Epithelial cell of alveolus of lung (primary cell): Measurements from ENCODE around the gene FBXO40. TPM values are rescaled to one million over a fixed set of nuclear protein-coding genes. Genes with fewer than 3 reads are reported as not detected.

ENCODE experiments used
- total RNA-seq: library from RNA; depleted of rRNA; stranded (reverse); fragments of >200 nt; gene quantifications from 2 replicates; pipeline ENCODE4 v1.2.1, GENCODE V29; 2015

Gene FBXO40, protein sequence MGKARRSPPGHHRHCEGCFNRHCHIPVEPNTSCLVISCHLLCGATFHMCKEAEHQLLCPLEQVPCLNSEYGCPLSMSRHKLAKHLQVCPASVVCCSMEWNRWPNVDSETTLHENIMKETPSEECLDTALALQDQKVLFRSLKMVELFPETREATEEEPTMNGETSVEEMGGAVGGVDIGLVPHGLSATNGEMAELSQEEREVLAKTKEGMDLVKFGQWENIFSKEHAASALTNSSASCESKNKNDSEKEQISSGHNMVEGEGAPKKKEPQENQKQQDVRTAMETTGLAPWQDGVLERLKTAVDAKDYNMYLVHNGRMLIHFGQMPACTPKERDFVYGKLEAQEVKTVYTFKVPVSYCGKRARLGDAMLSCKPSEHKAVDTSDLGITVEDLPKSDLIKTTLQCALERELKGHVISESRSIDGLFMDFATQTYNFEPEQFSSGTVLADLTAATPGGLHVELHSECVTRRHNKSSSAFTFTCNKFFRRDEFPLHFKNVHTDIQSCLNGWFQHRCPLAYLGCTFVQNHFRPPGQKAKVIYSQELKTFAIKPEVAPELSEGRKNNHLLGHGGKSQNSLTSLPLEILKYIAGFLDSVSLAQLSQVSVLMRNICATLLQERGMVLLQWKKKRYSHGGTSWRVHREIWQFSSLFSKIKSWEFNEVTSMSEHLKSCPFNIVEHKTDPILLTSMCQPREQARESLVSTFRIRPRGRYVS
- not detected in 2 replicates for total RNA-seq

DNA sequence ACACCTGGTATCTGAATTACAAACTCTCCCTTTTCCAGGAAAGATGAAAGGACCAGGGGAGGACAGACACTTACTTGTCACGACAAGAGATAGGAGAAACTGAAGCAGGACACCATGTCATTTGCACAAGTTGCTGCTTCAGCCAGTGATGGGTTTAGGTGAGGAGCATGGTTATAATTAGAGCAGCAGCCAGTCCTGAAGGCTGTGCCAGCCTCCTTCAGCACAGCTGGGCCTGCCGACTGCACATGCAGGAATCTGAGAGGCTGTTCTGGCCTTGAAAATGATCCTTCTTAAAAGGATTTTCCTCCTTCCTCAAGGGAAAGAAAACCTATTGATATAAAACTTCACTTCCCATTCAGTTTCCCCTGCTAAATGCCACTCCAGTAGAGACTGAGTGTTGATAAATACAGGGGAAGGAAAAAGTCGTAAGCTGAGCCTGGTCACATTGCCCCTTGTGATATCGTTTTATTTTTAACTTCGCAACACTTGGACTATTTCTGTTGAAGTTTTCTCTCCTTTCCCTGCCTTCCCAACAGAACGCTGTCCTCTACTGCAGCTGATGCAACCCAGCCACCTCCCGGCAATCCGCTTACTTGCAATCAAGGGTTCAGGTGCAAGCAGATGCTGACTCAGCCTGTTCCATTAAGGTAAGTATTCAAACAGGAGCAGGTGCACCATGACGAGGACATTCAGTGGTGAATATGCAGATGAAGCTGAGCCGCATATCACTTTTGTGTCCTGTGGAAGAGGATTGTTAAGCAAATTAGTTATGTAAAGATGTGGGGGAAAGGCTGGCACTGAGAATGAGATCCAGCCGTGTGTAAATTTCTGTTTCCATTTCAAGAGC lies at the start of gene FBXO40:
TSS of gene FBXO40 (plus strand) at position 524 of the 847 bp plus-strand sequence. CDS start 27,197 bp downstream, outside the sequence.

DNA sequence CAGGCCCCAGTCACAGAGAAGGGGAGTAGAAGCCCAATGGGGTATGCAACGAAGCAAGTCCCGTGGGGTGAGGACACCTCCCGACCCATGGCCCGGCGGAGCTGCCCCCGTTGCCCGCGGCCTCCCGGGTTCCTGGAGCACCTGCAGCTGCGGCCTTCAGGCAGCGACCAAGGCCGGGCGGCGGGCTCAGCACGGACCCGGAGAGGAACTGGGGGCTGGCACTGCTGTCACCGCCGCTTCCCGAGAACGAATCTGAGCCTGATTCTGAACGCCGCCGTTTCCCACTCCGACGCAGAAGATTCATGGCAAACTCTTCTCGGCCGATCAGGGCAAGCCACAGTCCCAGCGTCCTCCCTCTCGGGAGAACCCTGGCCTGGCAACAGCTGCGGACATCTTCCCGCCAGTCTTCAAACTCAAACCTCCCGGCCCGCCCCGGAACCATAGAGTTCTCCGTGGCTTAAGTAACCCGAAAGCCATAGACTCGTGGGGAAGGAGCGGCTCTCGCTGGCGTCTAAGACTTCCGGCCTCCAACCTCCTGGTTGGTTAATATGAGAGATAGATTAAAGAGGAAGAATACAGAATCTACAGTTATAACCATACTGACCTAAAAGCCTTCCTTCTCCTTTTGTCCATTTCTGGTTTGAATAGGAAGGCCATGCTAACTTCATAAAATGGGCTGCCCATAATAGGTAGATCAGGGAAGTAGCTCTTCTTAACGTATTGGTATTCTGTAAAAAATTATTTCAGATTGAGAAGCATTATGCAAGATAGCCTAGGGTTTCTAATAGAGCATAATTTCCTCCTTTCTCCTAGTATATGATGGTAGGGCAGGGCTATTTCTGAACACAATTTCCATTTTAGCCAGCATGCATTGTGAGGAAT lies 47.4 kb upstream of the FBXO40 start, which contains the start of gene POLQ:
TSS of gene POLQ (minus strand) at position 415 of the 882 bp plus-strand sequence. CDS start at position 304, 111 bp downstream.

DNA sequence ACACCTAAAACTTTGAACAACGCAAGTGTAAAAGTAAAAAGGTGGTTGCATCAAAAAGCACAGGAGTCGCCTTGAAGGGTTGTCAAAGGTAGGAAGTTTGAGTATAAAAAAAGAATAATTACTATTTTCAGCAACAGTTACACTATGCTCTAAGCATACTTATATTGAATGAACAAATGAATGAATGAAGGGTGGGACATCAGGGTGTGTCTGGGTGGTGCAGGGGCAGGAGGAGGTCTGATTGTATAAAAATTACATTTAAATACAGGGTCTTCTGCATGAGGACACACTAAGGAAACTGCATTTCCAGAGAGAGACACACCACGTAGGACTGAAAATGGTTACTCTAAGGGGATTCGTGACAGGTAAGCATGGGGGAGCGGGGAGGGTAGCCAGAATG lies 25.5 kb upstream of the FBXO40 start, which contains the start of gene ARGFX:
TSS of gene ARGFX (plus strand) at position 301 of the 400 bp plus-strand sequence. CDS start 2,765 bp downstream, outside the sequence.

DNA sequence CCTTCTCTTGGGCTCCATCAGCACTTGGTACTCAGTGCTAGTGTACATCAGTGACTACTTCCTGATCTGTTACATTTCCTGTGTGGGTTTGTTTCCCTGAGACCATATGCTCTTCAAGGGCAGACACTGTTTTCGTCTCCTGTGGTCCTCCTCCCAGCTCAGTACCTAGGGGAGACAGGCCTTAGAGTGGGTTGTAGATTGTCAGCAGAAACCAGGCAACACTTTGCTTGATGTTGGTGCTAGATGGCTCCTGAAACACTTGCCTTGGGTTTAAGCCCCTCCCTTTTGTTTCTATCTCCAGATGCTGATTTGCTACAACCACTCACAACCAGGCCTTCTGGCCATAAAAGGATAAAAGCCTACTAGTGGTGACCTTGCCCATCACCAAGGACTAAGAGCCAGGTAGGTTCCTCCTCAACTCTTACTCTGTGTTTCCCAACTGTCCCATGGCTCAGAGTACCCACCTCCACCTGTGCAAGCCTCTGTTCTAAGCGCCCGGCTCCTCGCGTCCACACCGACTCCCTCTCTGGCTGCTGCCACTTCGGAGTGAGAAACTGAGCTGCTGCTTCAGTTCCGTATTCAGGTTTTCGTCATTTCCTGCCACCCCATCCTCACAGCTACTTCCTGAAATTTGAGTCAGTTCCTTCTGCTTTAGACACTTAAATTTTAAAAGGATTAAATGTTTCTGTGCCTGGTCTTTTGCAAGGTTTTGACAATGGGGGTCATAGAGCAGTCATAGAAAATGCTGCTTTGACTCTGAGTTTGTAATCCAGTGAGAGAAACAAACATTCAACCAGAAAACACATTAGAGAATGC lies 67.4 kb downstream of the FBXO40 start, which contains the start of gene HCLS1:
TSS of gene HCLS1 (minus strand) at position 548 of the 816 bp plus-strand sequence. CDS start 2,556 bp downstream, outside the sequence.

Other genes with a start within 250 kb of the FBXO40 start
- gene POLQ, start 47.4 kb upstream of the FBXO40 start, total RNA-seq = 1.1 and 1.9 TPM in 2 replicates
- not detected in 2 replicates for gene ARGFX, start 25.4 kb upstream of the FBXO40 start, total RNA-seq
- 0.80 and 1.9 TPM in 2 replicates for gene HCLS1, start 67.5 kb downstream of the FBXO40 start, total RNA-seq
- gene GOLGB1, start 156.4 kb downstream of the FBXO40 start, total RNA-seq = 19.8 and 38.4 TPM in 2 replicates
- 9.3 and 9.7 TPM in 2 replicates for gene IQCB1, start 241.7 kb downstream of the FBXO40 start, total RNA-seq
- gene EAF2, start 241.8 kb downstream of the FBXO40 start, total RNA-seq = 1.6 TPM in 1 of 2 replicates, not detected in the other